B cell (primary cell): Measurements from ENCODE around the gene RUVBL1. TPM values are rescaled to one million over a fixed set of nuclear protein-coding genes. Genes with fewer than 3 reads are reported as not detected.
A peak's percentile ranks its signal among the peaks of the same experiment; 100 is the strongest.

Source experiments
- ATAC-seq: fragments of 200-7000 bp; cut with Tn5 transposase; one replicate; pipeline ENCODE4 v1.10.0; 2021; ENCODE audit warnings: low read depth, mild to moderate bottlenecking, moderate number of reproducible peaks, moderate library complexity
- CTCF ChIA-PET: fragments of 350-600 bp; sonication (Branson Sonifier 250); formaldehyde crosslinking; loops from one replicate; lab custom pipeline; 2021; ENCODE audit warnings: antibody characterized with exemption, inconsistent platforms; lab: Charles Lee
- POLR2A ChIA-PET: fragments of 350-600 bp; sonication (Branson Sonifier 250); formaldehyde crosslinking; loops from one replicate; lab custom pipeline; 2021; ENCODE audit warnings: antibody characterized with exemption; lab: Charles Lee
- DNase-seq: peaks from one replicate; pipeline ENCODE4 v3.0.0; 2013
- H2AFZ ChIP-seq: 2 replicates; pipeline ENCODE4 v1.6.1; 2012; ENCODE audit warnings: mild to moderate bottlenecking, low read depth, low read length; ENCODE audit not compliant: insufficient read depth, poor library complexity, severe bottlenecking
- H3K27ac ChIP-seq, 2 donors: 1 replicate in 1 of 2; 2 replicates in 1 of 2; pipeline ENCODE4 v1.5.1; 2012 to 2013; ENCODE audit warnings: low read length in 2 of 2, mild to moderate bottlenecking in 2 of 2, moderate library complexity in 1 of 2
- H3K27me3 ChIP-seq, 4 experiments: fragments of 200-600 bp in 1 of 4; sonication (generic) in 1 of 4; replicated peaks in 1 of 4; 1 replicate in 2 of 4; 2 replicates in 2 of 4; pipeline versions ENCODE4 v1.6.1 to v1.7.0; 2013 to 2016; ENCODE audit warnings: low read length in 3 of 4, mild to moderate bottlenecking in 2 of 4, mixed read lengths in 1 of 4, moderate library complexity in 1 of 4; ENCODE audit not compliant: insufficient read depth in 4 of 4, control insufficient read depth in 3 of 4; ENCODE audit errors: control extremely low read depth in 1 of 4
- H3K36me3 ChIP-seq, 2 experiments: replicated peaks in 1 of 2; 1 replicate in 1 of 2; 2 replicates in 1 of 2; pipeline versions ENCODE4 v1.6.1 to v1.7.1; 2013; ENCODE audit warnings: low read length in 1 of 2; ENCODE audit not compliant: insufficient read depth in 2 of 2, control insufficient read depth in 1 of 2; ENCODE audit errors: control extremely low read depth in 1 of 2, extremely low read depth in 1 of 2
- H3K4me1 ChIP-seq, 2 donors: fragments of 200-600 bp in 1 of 2; sonication (generic) in 1 of 2; 1 replicate in 1 of 2; 2 replicates in 1 of 2; pipeline versions ENCODE4 v1.5.1 to v1.6.1; 2013 to 2017; ENCODE audit warnings: low read length in 2 of 2; ENCODE audit not compliant: control insufficient read depth in 2 of 2, insufficient read depth in 2 of 2
- H3K4me2 ChIP-seq: replicated peaks from 2 replicates; pipeline ENCODE3; 2012; ENCODE audit warnings: mild to moderate bottlenecking, low read depth, low read length; ENCODE audit not compliant: poor library complexity, severe bottlenecking
- H3K4me3 ChIP-seq, 5 experiments: fragments of 200-600 bp in 1 of 5; sonication (generic) in 1 of 5; 1 replicate in 3 of 5; 2 replicates in 2 of 5; pipeline versions ENCODE4 v1.5.1 to v1.7.0; 2011 to 2016; ENCODE audit warnings: low read length in 4 of 5, mild to moderate bottlenecking in 4 of 5, low read depth in 2 of 5, control low read depth in 1 of 5, moderate library complexity in 1 of 5; ENCODE audit not compliant: insufficient read depth in 1 of 5; ENCODE audit errors: control extremely low read depth in 1 of 5, extremely low read depth in 1 of 5
- H3K79me2 ChIP-seq: fragments of 200-600 bp; sonication (generic); one replicate; pipeline ENCODE4 v1.6.0; 2016; ENCODE audit warnings: low read length; ENCODE audit not compliant: control insufficient read depth, insufficient read depth
- H3K9ac ChIP-seq: fragments of 200-600 bp; sonication (generic); 2 replicates; pipeline ENCODE4 v1.6.1; 2017; ENCODE audit warnings: mild to moderate bottlenecking, low read length, moderate library complexity
- H3K9me3 ChIP-seq, 3 donors: one replicate each; pipeline versions ENCODE4 v1.6.1 to v1.7.1; 2013; ENCODE audit warnings: low read length in 2 of 3; ENCODE audit not compliant: control insufficient read depth in 2 of 3, insufficient read depth in 1 of 3; ENCODE audit errors: control extremely low read depth in 1 of 3
- H4K20me1 ChIP-seq: 2 replicates; pipeline ENCODE4 v1.6.0; 2012; ENCODE audit warnings: mild to moderate bottlenecking, low read length; ENCODE audit not compliant: insufficient read depth, control insufficient read depth, poor library complexity, severe bottlenecking
- H3K27ac Mint-ChIP-seq: one replicate; pipeline ENCODE4 v1.8.0; 2021; ENCODE audit warnings: mixed read lengths
- H3K27me3 Mint-ChIP-seq: one replicate; pipeline ENCODE4 v1.8.0; 2021; ENCODE audit warnings: mixed read lengths
- H3K4me1 Mint-ChIP-seq: one replicate; pipeline ENCODE4 v1.8.0; 2021; ENCODE audit warnings: mixed read lengths
- H3K4me3 Mint-ChIP-seq: one replicate; pipeline ENCODE4 v1.8.0; 2021; ENCODE audit warnings: mixed read lengths
- H3K9me3 Mint-ChIP-seq: one replicate; pipeline ENCODE4 v1.8.0; 2022; ENCODE audit warnings: mixed read lengths; ENCODE audit not compliant: insufficient read depth
- CTCF ChIP-seq: fragments of 200-600 bp; IDR thresholded peaks from one replicate; pipeline ENCODE4 v1.8.0; 2022; ENCODE audit warnings: antibody characterized with exemption, mild to moderate bottlenecking
- EZH2 ChIP-seq: IDR thresholded peaks from 2 replicates; pipeline ENCODE4 v1.6.1; 2012; ENCODE audit warnings: borderline replicate concordance, low read depth, mild to moderate bottlenecking, moderate library complexity, low read length; ENCODE audit not compliant: insufficient read depth, poor library complexity, severe bottlenecking
- WGBS: methylation state at CpG from one replicate; pipeline ENCODE4 v1.1.5; 2013; ENCODE audit warnings: missing lambda C conversion rate; ENCODE audit not compliant: insufficient coverage; 5-methylcytosine and 5-hydroxymethylcytosine counted together
- intact Hi-C: fragments of 100-400 bp; cut with micrococcal nuclease; formaldehyde crosslinking; loops from one replicate; pipeline ENCODE4 v1.10.0; 2022
- polyA plus RNA-seq: library from polyadenylated mRNA; depleted of rRNA; stranded (reverse); fragments of >200 nt; gene quantifications from 2 replicates; pipeline ENCODE4 v1.2.3, GENCODE V29; 2012
- total RNA-seq, 2 donors: library from RNA; stranded (reverse); fragments of 120-200 nt in 1 of 2; gene quantifications; 1 replicate in 1 of 2; 2 replicates in 1 of 2; pipeline versions ENCODE4 v1.2.3 to v1.2.4, GENCODE V29; 2013 to 2022

Gene RUVBL1
- total and polyA plus RNA-seq, 2 donors (not counting 1 experiment from before 2014, with no cell fraction given) = 20.4 to 20.5 TPM

- H3K4me3 ChIP-seq = peak overlapping the region in 3 of 5 experiments; percentile 18 to 65 (median 63)
- ATAC-seq (peak; percentile 2), DNase-seq (no peak)
- Mint-ChIP-seq H3K27me3 (no peaks in the 10 kb centered on the region), H3K4me3 (peak overlapping the region; percentile 85), H3K27ac (peak overlapping the region; percentile 10), H3K4me1 (peaks cover 17% of the 10 kb centered on the region), H3K9me3 (no peaks in the 10 kb centered on the region)
- TF ChIP-seq EZH2 (no peak), CTCF (no peak)
- WGBS = 39% methylated on average over 4 of the region's 7 CpGs
- H3K36me3 ChIP-seq = peaks cover 0 to 30% of the 10 kb centered on the region in 2 experiments
- POLR2A ChIA-PET = no interaction called here
- H3K27me3 ChIP-seq = peaks cover 0 to 8% (median 1%) of the 10 kb centered on the region in 4 experiments
- peak overlapping the region; percentile 97 for H3K4me2 ChIP-seq
- H3K9ac ChIP-seq = peak overlapping the region; percentile 72
- H3K27ac ChIP-seq = no peak overlapping the region
- H3K79me2 ChIP-seq = no peaks in the 10 kb centered on the region
- CTCF ChIA-PET = interaction anchor here (0.6 to 1.8 kb wide), 16 partner anchors 12 to 545 kb away, joined by 3 to 12 read pairs (median 4); partner anchors contain the start of gene SEC61A1
- intact Hi-C loops = loop anchor here (1.0 kb wide), 4 partner anchors 23 to 542 kb away; partner anchors contain the start of genes RUVBL1 and SEC61A1
- H3K4me1 ChIP-seq = peaks cover 17 to 26% of the 10 kb centered on the region in 2 donors
- peak overlapping the region; percentile 69 for H2AFZ ChIP-seq
- peaks cover 7% of the 10 kb centered on the region for H4K20me1 ChIP-seq
- H3K9me3 ChIP-seq = peaks cover 0 to 3% (median 0%) of the 10 kb centered on the region in 3 donors
Measured at GRCh38 chr3:128074851-128075521, 48.6 kb downstream of the RUVBL1 start.

DNA sequence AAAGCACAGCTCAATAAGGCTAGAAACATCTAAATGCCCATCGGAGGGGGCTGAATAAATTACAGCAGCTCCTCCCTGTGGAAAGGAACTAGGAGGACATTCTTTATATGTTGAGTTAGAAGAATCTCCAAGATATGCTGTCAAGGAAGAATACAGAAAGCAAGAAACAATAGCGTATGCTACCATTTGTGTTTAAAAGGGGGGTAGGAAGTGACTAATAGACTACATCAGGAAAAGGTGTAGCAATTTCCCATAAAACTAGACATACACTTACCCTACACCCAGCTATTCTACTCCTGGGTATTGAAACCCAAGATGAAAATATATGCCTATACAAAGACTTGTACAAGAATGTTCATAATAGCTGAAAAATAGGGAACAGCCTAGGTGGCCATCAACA lies 49.8 kb downstream of the RUVBL1 start:
- Histone ChIP-seq H3K4me2 (no peak overlapping the region), H3K9ac (no peak overlapping the region), H4K20me1 (peaks cover 8% of the 10 kb centered on the region), H3K9me3 (peaks cover 0 to 3% (median 0%) of the 10 kb centered on the region in 3 donors), H2AFZ (no peak overlapping the region), H3K4me1 (peaks cover 17 to 26% of the 10 kb centered on the region in 2 donors), H3K4me3 (no peak overlapping the region), H3K27me3 (peaks cover 0 to 8% (median 1%) of the 10 kb centered on the region in 4 experiments), H3K79me2 (no peaks in the 10 kb centered on the region), H3K36me3 (peaks cover 0 to 34% of the 10 kb centered on the region in 2 experiments), H3K27ac (no peak overlapping the region)
- intact Hi-C loops = no loop called here
- DNase-seq = no peak
- ChIA-PET POLR2A (interaction anchor here (0.7 kb wide), 1 partner anchor 1160 kb away, joined by 3 read pairs; no protein-coding TSS in a partner anchor), CTCF (interaction anchor here (0.7 to 1.8 kb wide), 7 partner anchors 10 to 535 kb away, joined by 3 to 10 read pairs (median 3); no protein-coding TSS in a partner anchor)
- no peak for ATAC-seq
- no peaks in the 10 kb centered on the region for H3K9me3 Mint-ChIP-seq
- peaks cover 17% of the 10 kb centered on the region for H3K4me1 Mint-ChIP-seq
- TF ChIP-seq EZH2 (no peak), CTCF (no peak)
- H3K27me3 Mint-ChIP-seq = no peaks in the 10 kb centered on the region
- 100% methylated on average over 1 of the region's 2 CpGs for WGBS
- H3K4me3 Mint-ChIP-seq = no peak overlapping the region
- H3K27ac Mint-ChIP-seq = no peak overlapping the region
